Effector CD4-positive, alpha-beta T cell (primary cell): ENCODE data around the gene PSPN.
"Not testable (repeated sequence)": the region's sequence is repeated elsewhere in the genome, so short reads cannot be mapped to it uniquely, and the experiment has no call there.

ENCODE experiments used
- DNase-seq: peaks from one replicate; pipeline ENCODE4 v3.0.0-alpha.2; 2020

The PSPN gene

DNA sequence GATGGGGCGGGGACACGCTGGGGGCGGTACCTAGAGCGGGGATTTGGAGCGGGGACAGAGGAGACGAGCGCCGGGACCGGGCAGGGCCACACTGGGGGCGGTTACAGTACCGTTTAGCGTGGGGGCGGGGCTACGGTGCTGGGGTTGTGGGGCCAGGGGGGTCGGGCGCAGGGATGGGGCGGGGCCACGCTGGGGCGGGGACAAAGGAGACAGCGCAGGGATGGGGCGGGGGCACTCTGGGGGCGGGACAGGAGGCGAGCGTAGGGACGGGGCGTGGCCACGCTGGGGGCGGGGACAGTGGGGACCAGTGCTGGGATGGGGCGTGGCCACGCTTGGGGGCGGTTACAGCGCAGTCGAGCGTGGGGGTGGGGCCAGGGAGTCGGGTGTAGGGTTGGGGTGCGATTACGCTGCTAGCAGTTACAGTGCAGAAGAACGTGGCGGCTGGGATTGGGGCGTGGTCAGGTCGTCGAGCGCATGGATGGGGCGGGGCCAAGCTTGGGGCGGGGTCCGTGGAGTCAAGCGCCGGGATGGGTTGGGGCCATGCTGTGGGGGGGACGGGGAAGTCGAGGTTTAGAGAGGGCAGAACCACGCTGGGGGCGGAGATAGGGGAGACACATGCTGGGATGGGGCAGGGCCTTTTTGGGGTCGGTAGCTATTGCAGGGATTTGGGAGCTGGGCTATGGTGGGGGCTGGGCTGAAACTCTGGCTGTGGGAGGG lies 2.5 kb downstream of the PSPN start:
- DNase-seq = peak; percentile 95

DNA sequence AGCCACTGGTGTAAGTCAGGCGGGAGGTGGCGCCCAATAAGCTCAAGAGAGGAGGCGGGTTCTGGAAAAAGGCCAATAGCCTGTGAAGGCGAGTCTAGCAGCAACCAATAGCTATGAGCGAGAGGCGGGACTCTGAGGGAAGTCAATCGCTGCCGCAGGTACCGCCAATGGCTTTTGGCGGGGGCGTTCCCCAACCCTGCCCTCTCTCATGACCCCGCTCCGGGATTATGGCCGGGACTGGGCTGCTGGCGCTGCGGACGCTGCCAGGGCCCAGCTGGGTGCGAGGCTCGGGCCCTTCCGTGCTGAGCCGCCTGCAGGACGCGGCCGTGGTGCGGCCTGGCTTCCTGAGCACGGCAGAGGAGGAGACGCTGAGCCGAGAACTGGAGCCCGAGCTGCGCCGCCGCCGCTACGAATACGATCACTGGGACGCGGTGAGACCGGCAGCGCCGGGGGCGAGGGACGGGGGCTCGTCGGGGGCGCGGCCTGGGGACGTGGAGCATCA lies 3.1 kb downstream of the PSPN start, which contains the start of gene ALKBH7:
Gene ALKBH7 (plus strand): TSS at position 201 of the 502 bp plus-strand sequence. CDS start 27 bp downstream, at position 228.
- DNase-seq = peak; percentile 95

DNA sequence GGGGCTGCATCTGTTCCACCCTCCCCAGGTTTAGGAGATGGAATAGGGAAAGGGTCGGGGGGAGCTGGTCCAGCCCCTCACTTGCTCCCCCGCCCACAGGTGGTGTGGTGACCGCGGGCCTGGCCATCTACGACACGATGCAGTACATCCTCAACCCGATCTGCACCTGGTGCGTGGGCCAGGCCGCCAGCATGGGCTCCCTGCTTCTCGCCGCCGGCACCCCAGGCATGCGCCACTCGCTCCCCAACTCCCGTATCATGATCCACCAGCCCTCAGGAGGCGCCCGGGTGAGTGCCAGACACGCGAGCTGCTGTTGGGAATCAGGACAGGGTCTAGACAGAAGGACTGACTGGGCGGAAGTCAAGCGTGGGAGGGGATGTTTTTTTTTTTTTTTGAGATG lies 11.4 kb downstream of the PSPN start:
- DNase-seq = no peak

DNA sequence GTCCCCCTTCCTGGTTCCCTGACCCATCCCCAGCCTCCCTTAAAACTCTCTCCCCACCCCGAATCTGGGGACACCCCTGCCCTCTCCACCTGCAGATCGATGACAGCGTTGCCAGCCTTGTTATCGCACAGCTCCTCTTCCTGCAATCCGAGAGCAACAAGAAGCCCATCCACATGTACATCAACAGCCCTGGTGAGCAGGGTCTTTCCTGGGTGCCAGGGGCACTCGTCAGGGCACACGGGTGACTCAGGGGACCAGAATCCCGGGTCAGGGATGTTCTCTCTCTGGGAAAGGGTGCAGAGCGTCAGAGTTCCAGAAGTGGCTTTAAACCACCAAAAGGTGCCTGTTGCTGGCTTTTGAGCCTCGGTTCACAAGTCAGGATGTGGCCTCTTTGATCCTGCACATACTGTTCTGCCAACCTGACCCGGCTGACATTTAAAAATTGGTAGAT lies 13.4 kb downstream of the PSPN start:
- peak; percentile 35 for DNase-seq

DNA sequence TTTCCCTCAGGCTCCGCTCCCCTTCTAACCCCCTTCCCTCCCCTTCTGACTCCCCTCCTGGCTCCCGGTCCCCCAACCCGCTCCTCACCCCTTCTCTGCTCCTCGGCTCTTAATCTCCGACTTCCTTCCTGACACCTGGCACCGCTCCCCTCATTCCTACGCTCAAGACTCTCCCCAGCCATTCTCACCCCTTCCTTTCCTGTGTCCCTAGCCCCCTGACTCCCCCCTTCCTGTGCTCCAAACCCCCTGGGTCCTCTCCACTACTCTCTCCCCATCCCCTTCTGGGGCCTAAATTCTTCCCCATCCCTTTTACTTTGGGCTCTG lies 13.7 kb downstream of the PSPN start:
- DNase-seq = no peak

DNA sequence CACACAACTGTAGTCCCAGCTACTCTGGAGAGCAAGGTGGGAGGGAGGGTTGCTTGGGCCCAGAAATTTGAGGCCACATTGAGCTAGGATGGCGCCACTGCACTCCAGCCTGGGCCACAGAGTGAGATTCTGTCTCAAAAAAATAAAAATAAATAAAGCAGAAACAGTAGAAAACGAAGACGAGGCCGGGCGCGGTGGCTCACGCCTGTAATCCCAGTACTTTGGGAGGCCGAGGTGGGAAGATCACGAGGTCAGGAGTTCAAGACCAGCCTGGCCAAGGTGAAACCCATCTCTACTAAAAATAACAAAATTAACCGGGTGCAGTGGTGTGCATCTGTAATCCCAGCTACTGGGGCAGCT lies 14.9 kb downstream of the PSPN start:
- not testable (repeated sequence) for DNase-seq

DNA sequence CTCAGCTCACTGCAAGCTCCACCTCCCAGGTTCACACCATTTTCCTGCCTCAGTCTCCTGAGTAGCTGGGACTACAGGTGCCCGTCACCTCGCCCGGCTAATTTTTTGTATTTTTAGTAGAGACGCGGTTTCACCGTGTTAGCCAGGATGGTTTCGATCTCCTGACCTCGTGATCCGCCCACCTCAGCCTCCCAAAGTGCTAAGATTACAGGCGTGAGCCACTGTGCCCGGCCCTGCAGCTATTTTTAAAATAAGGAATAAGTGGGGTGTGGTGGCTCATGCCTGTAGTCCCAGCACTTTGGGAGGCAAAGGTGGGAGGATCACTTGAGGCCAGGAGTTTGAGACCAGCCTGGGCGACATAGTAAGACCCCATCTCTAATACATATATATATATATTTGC lies 15.3 kb downstream of the PSPN start:
- DNase-seq = not testable (repeated sequence)

DNA sequence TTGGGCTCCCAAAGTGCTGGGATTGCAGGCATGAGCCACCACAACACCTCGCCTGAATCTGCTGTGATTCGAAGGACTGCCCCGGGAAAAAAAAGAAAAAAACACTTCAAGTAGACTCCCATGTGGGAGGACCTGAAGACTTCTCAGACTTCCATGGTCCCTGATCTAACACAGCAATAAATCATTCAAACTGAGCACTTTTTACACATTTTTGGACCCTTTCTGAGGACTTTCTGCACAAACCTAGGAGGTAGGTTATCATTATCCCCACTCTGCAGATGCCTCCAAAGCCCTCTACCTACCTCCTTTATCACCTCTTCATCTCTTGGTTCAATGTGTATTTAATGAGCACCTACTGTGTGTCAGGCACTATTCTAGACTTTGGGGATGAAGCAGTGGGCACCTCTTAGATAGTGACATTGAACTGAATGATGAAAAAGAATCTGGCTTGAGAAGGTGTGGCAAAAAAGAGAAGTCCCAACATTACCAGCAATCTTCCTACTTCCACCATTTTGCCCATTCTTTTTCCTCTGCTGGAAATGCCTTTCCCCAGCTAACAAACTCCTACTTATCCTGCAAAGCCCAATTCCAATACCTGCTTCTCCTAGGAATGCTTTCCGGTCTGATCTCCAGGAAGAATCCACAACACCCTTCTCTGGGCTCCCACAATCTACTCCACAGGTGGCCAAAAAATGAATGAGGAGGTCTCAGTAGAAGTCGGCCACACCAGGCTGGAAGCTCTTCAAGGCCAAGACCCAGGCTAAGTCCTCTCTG lies 16.0 kb downstream of the PSPN start:
- DNase-seq = no peak

DNA sequence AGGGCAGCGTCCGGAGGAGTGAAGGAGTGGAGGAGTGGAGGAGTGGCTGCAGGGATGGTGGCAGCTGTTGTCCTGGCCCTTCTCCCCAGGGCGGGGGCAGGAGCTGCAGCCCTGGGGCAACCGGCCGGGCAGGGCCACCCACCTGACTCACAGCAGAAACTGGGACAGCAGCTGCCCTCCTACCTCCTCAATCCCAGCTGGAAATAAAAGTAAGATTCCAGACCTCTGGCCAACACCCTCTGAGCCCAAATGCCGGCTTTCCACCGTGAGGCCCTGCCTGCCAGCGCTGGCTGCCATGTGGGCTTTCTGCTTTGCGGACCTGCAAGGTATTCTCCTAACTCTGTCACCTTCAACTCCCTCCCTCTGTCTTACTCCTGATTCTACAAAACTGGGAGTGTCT lies 17.7 kb downstream of the PSPN start:
- DNase-seq = no peak

DNA sequence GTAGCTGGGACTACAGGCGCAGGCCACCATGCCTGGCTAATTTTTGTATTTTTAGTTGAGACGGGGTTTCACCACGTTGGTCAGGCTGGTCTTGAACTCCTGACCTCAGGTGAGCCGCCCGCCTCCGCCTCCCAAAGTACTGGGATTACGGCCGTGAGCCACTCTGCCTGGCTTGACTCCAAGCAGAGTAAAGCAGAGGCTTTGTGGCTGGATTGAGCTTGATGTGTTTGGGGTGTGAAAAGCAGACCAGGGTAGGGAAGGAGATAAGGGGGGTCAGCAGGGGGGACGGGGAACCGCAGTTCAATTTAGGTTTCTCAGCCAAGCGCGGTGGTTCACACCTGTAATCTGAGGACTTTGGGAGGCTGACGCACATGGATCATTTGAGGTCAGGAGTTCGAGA lies 18.6 kb downstream of the PSPN start:
- DNase-seq = no peak

DNA sequence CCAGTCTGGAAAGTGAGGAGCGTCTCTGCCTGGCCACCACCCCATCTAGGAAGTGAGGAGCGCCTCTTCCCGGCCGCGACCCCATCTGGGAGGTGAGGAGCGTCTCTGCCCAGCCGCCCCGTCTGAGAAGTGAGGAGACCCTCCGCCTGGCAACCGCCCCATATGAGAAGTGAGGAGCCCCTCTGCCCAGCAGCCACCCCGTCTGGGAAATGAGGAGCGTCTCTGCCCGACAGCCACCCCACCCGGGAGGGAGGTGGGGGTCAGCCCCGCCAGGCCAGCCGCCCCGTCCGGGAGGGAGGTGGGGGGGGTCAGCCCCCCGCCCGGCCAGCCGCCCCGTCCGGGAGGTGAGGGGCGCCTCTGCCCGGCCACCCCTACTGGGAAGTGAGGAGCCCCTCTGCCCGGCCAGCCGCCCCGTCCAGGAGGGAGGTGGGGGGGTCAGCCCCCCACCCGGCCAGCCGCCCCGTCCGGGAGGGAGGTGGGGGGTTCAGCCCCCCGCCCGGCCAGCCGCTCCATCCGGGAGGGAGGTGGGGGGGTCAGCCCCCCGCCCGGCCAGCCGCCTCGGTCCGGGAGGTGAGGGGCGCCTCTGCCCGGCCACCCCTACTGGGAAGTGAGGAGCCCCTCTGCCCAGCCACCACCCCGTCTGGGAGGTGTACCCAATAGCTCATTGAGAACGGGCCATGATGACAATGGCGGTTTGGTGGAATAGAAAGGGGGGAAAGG lies 20.3 kb downstream of the PSPN start:
- DNase-seq = not testable (repeated sequence)

DNA sequence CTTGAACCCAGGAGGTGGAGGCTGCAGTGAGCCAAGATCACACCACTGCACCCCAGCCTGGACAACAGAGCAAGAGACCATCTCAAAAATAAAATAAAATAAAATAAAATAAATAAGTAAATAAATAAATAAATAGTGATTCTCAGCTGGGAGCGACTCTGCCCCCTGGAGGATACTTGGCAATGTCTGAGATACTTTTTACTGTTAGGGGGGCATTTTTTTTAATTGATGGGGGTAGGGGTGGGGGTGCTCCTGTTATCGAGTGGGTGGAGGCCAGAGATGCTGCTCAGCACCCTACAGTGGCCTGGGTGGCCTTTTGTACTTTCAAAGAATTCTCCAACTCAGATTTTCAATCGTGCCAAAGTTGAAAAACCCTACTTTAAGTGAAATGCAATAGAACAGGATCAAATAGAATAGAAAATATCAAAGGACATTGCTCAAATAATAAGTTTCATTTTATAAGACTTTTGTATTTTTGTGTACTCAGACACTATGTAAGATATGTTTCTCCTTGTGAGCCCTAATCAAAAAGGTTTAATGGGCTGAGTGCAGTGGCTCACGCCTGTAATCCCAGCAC lies 21.5 kb downstream of the PSPN start:
- DNase-seq = no peak

DNA sequence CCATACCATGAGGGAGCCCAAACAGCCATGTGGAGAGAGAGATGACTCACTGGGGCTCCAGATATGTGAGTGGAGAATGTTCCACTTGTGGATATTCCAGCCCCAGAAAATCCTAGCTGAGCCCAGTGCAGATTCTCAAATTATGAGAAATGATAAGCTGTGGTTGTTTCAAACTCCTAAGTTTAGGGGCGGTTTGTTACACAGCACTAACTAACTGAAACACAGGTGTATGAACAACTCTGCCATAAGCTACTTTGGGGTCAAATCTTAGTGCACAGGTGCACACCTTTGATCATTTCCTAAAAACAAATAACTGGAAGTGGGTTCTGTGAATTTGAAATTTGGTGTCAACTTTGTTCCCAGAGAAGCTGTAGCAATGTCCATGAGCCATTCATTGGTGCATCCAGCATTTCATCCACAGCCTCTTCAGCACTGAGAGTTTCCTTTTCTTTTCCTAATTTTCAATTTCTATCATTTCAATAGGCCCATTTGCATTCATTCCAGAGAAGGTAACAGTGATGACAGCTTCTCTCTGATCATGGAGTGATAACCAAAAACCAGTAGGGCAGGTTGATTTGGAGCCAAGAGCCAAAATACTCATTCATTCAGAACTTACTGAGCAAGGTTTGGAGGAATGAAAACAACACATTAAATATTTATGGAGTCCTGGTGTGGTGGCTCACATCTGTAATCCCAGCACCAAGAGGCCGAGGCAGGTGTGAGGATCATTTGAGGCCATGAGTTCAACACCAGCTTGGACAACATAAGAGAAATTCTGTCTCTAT lies 23.2 kb downstream of the PSPN start:
- DNase-seq = no peak

DNA sequence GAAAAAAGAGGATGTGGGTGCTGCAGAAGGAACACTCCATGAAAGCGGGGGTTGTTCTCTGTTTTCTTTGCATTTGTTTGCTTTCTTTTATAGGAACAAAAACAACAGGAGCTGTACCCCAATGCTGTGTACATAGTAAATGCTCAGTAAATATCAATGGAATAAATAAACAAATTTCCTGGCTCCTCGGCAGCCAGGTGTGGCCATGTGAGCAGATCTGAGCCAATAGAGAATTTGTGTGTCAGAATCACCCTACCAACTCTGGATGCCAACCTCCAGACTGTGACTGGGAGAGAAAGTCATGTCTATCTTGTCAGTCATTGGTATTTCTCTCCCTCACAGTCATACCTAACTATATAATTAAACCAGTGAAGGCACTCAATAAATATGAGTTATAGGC lies 25.0 kb downstream of the PSPN start:
- no peak for DNase-seq

DNA sequence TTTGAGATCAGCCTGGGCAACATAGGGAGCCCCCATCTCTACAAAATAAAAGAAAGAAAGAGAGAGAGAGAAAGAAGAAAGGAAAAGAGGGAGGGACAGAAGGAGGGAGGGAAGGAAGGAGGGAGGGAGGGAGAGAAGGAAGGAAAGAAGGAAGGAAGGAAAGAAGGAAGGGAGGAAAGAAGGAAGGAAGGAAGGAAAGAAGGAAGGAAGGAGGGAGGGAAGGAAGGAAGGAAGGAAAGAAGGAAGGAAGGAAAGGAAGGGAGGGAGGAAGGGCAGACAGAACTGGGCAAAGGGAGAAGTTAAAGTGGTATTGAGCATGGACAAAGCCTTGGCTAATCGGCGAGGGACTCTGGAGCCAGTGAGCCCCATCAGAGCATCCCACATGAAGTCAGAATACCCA lies 26.5 kb downstream of the PSPN start:
- not testable (repeated sequence) for DNase-seq

DNA sequence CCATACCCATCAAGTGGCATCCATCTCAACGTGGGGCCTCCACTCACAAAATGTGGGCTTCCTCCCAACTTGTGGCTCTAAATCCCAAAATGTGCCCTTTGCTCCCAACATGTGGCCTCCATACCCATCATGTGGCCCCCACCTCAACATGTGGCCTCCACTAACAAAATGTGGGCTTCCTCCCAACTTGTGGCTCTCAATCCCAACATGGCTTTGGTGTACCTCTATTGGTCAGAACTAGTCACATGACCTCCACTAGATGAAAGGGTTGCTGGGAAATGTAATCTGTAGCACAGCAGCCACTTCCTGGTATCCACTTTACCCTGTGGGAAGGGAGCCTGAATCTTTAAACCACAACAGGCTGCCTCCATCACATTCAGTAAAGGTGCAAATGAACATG lies 32.3 kb downstream of the PSPN start:
- DNase-seq = no peak

DNA sequence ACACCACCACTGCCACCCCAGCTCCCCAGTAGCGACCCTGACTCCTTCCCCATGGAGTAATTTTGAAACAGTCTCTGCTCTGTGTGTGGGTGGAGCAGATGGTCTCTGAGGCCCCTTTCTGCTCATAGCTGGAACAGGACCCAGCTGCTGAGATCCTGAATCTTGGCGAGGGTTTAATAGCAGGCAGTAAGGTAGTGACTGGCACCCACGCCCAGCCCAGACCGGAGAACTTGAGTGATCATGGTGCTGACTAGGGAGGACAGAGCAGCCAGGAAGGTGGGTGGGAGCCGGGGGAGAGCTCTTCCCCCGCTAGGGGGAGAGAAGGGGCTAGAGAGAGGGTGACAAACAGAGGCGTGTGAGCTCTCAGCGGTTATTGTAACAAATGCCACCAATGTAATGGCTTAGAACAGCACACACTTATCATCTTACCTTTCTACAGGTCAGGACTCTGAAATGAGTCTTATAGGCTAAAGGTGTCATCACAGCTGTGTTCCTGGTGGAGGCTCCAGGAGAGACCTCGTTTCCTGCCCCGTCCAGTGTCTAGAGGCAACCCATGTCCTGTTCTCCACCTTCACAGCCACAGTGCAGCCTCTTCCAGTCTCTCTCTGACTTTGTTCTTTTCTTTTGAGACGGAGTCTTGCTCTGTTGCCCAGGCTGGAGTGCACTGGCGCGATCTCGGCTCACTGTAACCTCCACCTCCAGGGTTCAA lies 35.1 kb downstream of the PSPN start:
- no peak for DNase-seq

DNA sequence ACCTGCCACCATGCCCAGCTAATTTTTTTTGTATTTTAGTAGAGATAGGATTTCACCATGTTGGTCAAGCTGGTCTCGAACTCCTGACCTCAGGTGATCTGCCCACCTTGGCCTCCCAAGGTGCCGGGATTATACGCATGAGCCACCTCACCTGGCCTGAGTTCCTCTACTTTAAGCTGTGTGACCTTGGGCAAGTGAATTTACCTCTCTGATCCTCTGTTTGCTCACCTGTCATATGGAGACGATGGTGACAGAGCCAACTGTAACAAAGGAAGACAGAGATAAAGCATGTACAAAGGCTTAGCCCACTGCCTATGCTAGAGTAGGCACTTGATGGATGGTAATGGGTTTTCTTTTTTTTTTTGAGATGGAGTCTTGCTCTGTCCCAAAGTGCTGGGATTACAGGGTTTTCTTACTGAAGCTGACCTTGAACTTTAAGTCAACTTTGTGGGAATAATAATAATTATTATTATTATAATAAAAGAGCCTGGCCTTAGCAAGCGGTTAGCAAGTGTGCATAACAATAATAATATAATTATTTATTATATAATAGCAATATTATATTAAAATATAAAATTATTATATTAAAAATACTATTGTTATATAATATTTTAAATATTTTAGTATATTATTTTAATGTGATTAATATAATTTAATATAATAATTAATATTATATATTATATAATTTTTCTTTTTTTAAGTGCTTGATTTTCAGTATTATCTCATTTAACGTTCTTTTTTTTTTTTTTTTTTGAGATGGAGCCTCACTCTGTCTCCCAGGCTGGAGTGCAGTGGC lies 41.0 kb downstream of the PSPN start:
- no peak for DNase-seq

DNA sequence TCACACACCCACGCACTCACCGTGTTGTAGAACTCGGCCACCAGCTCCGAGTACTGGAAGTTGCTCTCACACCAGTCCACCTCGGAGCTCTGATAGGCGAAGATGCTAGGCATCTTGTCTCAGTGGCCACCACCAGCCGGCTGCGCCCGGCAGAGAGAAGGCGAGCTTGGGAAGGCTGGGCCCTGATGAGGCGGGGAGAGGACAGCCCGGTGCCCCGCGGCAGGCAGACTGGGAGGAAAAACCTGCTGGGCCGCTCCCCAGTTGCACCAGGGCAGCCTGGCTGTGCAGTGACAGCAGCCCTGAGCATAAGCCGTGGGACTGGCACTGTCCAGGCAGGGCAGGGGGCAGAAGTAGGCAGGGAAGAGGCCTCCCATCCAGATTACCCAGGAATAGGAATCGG lies 42.3 kb downstream of the PSPN start, which contains the start of gene ACER1:
Gene ACER1 (minus strand): TSS at position 174 of the 400 bp plus-strand sequence. CDS start 61 bp downstream, at position 113.
- DNase-seq = no peak

DNA sequence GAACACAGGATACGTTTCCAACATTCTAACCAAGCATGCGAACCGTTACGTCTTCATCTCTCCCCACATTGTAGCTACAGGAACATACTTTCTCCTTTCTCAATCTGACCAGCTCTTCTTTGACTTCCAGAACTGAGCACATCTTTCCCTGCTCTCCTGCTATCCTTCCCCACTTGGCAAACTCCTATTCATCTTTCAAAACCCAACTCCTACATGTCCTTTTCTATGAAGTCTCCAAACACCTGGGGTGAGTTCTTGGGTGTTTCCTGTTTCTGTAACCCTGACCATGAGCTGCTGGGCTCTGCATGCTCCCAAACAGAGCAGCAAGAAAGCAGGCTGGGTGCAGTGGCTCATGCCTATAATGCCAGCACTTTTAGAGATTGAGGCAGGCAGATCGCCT lies 48.9 kb downstream of the PSPN start:
- no peak for DNase-seq

DNA sequence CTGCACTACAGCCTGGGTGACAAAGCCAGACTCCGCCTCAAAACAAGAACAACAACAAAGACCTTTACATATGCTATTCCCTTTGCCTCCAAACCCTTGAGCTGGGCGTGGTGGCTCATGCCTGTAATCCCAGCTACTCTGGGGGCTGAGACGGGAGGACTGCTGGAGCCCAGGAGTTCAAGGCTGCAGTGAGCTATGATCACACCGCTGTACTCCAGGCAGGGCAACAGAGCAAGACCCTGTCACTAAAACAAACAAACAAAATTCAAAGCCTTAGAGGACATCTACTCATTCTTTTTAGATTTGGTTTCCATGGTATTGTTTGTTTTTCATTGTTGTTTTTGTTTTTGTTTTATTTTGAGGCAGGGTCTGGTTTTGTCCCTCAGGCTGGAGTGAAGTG lies 50.1 kb downstream of the PSPN start:
- no peak for DNase-seq
